Activated CD4-positive, alpha-beta T cell treated with anti-CD3 and anti-CD28 coated beads for 36 hours (primary cell): ENCODE measurements around the gene RBCK1. TPM values are rescaled to one million over a fixed set of nuclear protein-coding genes. Genes with fewer than 3 reads are reported as not detected.

ENCODE experiments used
- ATAC-seq: fragments of 200-7000 bp; cut with Tn5 transposase; one replicate; pipeline ENCODE4 v1.10.0; 2021; ENCODE audit warnings: mild to moderate bottlenecking, moderate library complexity
- CTCF ChIA-PET: fragments of 350-600 bp; sonication (Branson Sonifier 250); formaldehyde crosslinking; loops from one replicate; lab custom pipeline; 2021; ENCODE audit warnings: antibody characterized with exemption; lab: Charles Lee
- POLR2A ChIA-PET: fragments of 350-600 bp; sonication (Branson Sonifier 250); formaldehyde crosslinking; loops from one replicate; lab custom pipeline; 2021; ENCODE audit warnings: antibody characterized with exemption, inconsistent platforms; lab: Charles Lee
- DNase-seq: peaks from one replicate; pipeline ENCODE4 v3.0.0-alpha.2; 2020
- H3K27ac Mint-ChIP-seq: one replicate; pipeline ENCODE4 v1.8.0; 2021; ENCODE audit warnings: mixed read lengths
- H3K27me3 Mint-ChIP-seq: one replicate; pipeline ENCODE4 v1.8.0; 2021; ENCODE audit warnings: mixed read lengths
- H3K36me3 Mint-ChIP-seq: one replicate; pipeline ENCODE4 v1.8.0; 2021; ENCODE audit warnings: low read depth, mixed read lengths
- H3K4me1 Mint-ChIP-seq: one replicate; pipeline ENCODE4 v1.8.0; 2021; ENCODE audit warnings: mixed read lengths
- H3K4me3 Mint-ChIP-seq: one replicate; pipeline ENCODE4 v1.8.0; 2021; ENCODE audit warnings: mild to moderate bottlenecking, moderate library complexity, mixed read lengths
- H3K9me3 Mint-ChIP-seq: one replicate; pipeline ENCODE4 v1.8.0; 2021; ENCODE audit warnings: low read depth, mixed read lengths
- intact Hi-C, 2 experiments: fragments of 100-400 bp; cut with DNase I in 1 of 2; cut with micrococcal nuclease in 1 of 2; formaldehyde crosslinking; loops; one replicate each; pipeline versions ENCODE4 v1.14.2 to v1.15.1; 2022 to 2024; cut with DNase I, micrococcal nuclease
- total RNA-seq, 2 experiments: library from RNA; stranded (reverse); gene quantifications; one replicate each; pipeline ENCODE4 v1.2.3, GENCODE V29; 2021

RBCK1 gene
- total RNA-seq, 2 experiments from 2014 or later: 130 to 149 TPM

DNA sequence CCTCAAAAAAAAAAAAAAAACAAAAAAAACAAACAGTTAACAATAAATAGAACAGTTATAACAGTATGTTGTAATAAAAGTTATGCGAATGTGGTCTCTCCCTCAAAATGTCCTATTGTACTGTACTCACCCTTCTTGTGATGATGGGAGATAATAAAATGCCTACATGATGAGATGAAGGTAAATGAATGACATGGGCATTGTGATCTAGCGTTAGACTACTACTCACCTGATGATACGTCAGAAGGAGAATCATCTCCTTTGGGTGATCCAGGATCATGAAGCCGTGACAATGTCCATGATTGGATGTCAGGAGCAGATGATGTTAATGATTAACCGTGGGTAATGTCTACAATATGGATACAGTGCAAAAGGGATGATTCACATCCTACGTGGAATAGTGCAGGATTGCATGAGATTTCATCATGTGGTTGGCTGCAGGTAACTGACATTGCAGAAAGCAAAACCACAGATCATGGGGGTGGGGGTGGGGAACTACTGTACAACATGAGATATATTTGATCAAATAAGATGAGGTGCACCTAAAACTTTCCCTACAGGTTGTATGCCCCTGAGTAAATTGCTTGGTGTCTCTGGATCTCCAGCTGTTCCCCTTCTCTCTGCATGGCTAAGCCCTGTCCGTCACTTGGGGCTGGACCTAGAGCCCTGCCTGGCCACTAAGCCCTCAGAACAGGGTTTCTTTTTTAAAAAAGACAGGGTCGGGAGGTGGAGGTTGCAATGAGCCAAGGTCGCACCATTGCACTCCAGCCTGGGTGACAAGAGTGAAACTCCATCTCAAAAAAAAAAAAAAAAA, 6.2 kb upstream of the RBCK1 start:
- Mint-ChIP-seq H3K27ac (peak overlapping the region; percentile 88), H3K36me3 (peaks cover 12% of the 10 kb centered on the region), H3K4me3 (peak overlapping the region; percentile 7), H3K27me3 (no peaks in the 10 kb centered on the region), H3K4me1 (peaks cover 21% of the 10 kb centered on the region), H3K9me3 (peaks cover 3% of the 10 kb centered on the region)
- intact Hi-C loops: no loop called here
- POLR2A ChIA-PET: interaction anchor here (0.5 kb wide), 1 partner anchor 14 kb away, joined by 7 read pairs; no protein-coding TSS in a partner anchor
- CTCF ChIA-PET: interaction anchor here (1.3 to 2.3 kb wide), 2 partner anchors 19 to 76 kb away, joined by 3 to 5 read pairs; no protein-coding TSS in a partner anchor
- ATAC-seq: peak; percentile 65
- DNase-seq: peak; percentile 56

DNA sequence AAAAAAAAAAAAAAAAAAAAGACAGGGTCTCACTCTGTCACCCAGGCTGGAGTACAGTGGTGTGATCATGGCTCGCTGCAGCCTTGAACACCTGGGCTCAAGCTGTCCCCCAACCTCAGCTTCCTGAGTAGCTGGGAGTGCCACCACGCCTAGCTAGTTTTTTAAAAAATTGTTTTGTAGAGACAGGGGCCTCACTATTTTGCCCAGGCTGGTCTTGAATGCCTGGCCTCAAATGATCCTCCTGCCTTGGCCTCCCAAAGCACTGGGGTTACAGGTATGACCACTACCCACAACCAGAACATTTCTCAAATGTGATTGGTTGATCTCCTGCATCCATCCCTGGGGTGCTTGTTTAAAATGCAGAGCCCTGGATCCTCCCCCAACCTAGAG, 5.6 kb upstream of the RBCK1 start:
- no peak for DNase-seq
- ChIA-PET CTCF (interaction anchor here (0.9 to 1.3 kb wide), 2 partner anchors 18 to 20 kb away, joined by 3 read pairs; no protein-coding TSS in a partner anchor), POLR2A (interaction anchor here (0.5 kb wide), 1 partner anchor 13 kb away, joined by 7 read pairs; no protein-coding TSS in a partner anchor)
- Mint-ChIP-seq H3K36me3 (peaks cover 9% of the 10 kb centered on the region), H3K9me3 (peaks cover 3% of the 10 kb centered on the region), H3K27me3 (no peaks in the 10 kb centered on the region), H3K4me1 (peaks cover 27% of the 10 kb centered on the region), H3K27ac (no peak overlapping the region), H3K4me3 (no peak overlapping the region)
- ATAC-seq: peak; percentile 5
- intact Hi-C loops: no loop called here

- ChIA-PET CTCF (interaction anchor here (0.5 to 1.3 kb wide), 3 partner anchors 18 to 866 kb away, joined by 3 to 8 read pairs (median 3); no protein-coding TSS in a partner anchor), POLR2A (interaction anchor here (0.5 kb wide), 1 partner anchor 13 kb away, joined by 7 read pairs; no protein-coding TSS in a partner anchor)
- no peaks in the 10 kb centered on the region for H3K27me3 Mint-ChIP-seq
- peaks cover 27% of the 10 kb centered on the region for H3K4me1 Mint-ChIP-seq
- no peak overlapping the region for H3K4me3 Mint-ChIP-seq
- DNase-seq (no peak), ATAC-seq (no peak)
- peak overlapping the region; percentile 82 for H3K27ac Mint-ChIP-seq
- peaks cover 4% of the 10 kb centered on the region for H3K36me3 Mint-ChIP-seq
- H3K9me3 Mint-ChIP-seq: peaks cover 3% of the 10 kb centered on the region
- intact Hi-C loops: no loop called here
Measured at GRCh38 chr20:402898-403581, 5.1 kb upstream of the RBCK1 start.

DNA sequence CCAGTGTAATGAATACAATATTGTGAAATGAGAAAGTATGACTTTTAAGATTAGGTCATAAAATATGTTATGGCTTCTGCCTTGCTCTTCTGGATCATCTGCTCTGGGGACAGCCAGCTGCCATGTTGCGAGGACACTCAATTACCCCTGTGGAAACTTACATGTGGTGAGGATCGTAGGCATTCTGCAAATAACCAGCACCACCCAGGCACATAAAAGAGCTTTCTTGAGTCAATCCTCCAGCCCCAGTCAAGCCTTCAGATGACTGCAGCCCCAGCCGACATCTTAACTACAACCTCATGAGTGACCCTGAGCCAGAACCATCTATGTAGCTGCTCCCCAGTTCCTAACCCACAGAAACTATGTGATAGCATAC, 4.5 kb upstream of the RBCK1 start:
- no peak for DNase-seq
- ChIA-PET POLR2A (no interaction called here), CTCF (interaction anchor here (0.5 kb wide), 1 partner anchor 865 kb away, joined by 8 read pairs; no protein-coding TSS in a partner anchor)
- Mint-ChIP-seq H3K4me1 (peaks cover 27% of the 10 kb centered on the region), H3K4me3 (no peak overlapping the region), H3K27me3 (no peaks in the 10 kb centered on the region), H3K9me3 (peaks cover 3% of the 10 kb centered on the region), H3K27ac (no peak overlapping the region), H3K36me3 (peaks cover 1% of the 10 kb centered on the region)
- intact Hi-C loops: no loop called here
- no peak for ATAC-seq

GRCh38 chr20:404088-404487, 4.0 kb upstream of the RBCK1 start:
- ChIA-PET CTCF (interaction anchor here (0.6 kb wide), 1 partner anchor 24 kb away, joined by 3 read pairs; no protein-coding TSS in a partner anchor), POLR2A (no interaction called here)
- Mint-ChIP-seq H3K36me3 (peaks cover under 1% of the 10 kb centered on the region), H3K9me3 (peaks cover 3% of the 10 kb centered on the region), H3K27ac (no peak overlapping the region), H3K4me1 (peaks cover 27% of the 10 kb centered on the region), H3K4me3 (no peak overlapping the region), H3K27me3 (no peaks in the 10 kb centered on the region)
- intact Hi-C loops: no loop called here
- no peak for ATAC-seq
- DNase-seq: no peak

- ChIA-PET POLR2A (interaction anchor here (0.6 to 1.4 kb wide), 3 partner anchors 8 to 353 kb away, joined by 3 to 5 read pairs (median 3); no protein-coding TSS in a partner anchor), CTCF (interaction anchor here (0.8 to 1.5 kb wide), 7 partner anchors 10 to 83 kb away, joined by 3 to 5 read pairs (median 3); no protein-coding TSS in a partner anchor)
- peaks cover 3% of the 10 kb centered on the region for H3K9me3 Mint-ChIP-seq
- no peaks in the 10 kb centered on the region for H3K27me3 Mint-ChIP-seq
- peak overlapping the region; percentile 78 for H3K4me3 Mint-ChIP-seq
- H3K4me1 Mint-ChIP-seq: peaks cover 42% of the 10 kb centered on the region
- intact Hi-C loops: loop anchor here (1.0 to 5.0 kb wide), 5 partner anchors 26 to 1696 kb away; partner anchors contain the start of genes STK35 (in 1 of the 2) and TRIB3 (in 1 of the 2)
- peak overlapping the region; percentile 87 for H3K27ac Mint-ChIP-seq
- DNase-seq: no peak
- no peak for ATAC-seq
- peaks cover 25% of the 10 kb centered on the region for H3K36me3 Mint-ChIP-seq
Measured at GRCh38 chr20:406200-407132, 1.6 kb upstream of the RBCK1 start.

DNA sequence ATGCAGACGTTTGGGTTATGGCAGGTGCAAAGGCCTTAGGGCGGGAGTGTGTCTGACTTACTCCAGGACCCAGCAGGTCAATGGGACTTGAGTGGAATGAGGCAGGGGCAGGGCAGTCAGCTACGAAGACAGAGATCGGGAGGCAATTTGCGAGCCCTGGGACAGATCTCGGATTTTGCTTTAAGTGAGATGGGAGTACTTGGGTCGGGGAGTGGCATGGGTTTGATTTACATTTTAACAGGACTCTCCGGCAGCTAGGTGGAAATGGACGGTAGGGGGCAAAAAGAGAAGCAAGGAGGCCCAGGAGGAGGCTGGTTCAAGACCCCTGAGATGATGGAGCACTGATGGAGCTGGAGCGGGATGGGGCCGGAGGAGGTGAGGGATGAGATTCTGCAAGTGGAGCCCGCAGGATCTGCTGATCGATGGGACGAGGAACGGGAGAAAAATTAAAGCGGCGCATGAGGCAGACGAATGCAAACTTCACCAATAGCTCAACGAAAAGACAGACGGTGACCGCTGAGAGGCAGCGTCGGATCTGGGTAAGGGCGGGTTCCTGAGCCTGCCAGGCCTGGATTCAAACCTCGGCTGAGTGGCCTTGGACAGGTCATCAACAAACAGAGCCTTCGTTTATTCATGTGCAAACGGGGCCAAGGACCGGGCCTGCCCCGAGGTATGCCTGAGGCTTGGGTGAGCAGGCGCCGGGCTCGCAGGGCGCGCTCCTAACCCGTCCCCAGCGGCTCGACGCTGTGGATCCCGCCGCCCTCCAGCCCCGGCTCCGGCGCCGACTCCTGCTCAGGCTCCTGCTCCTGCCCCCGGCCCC, 756 bp upstream of the RBCK1 start:
- CTCF ChIA-PET: interaction anchor here (0.7 to 1.5 kb wide), 12 partner anchors 9 to 138 kb away, joined by 3 to 7 read pairs (median 3); partner anchors contain the start of genes TBC1D20 and TRIB3
- Mint-ChIP-seq H3K9me3 (peaks cover 8% of the 10 kb centered on the region), H3K4me1 (peaks cover 43% of the 10 kb centered on the region), H3K27ac (peak overlapping the region; percentile 87), H3K36me3 (peaks cover 33% of the 10 kb centered on the region), H3K4me3 (peak overlapping the region; percentile 78), H3K27me3 (no peaks in the 10 kb centered on the region)
- peak; percentile 74 for ATAC-seq
- DNase-seq: peak; percentile 87
- intact Hi-C loops: loop anchor here (1.0 to 5.0 kb wide), 5 partner anchors 27 to 1695 kb away; partner anchors contain the start of genes STK35 (in 1 of the 2) and TRIB3 (in 1 of the 2)
- POLR2A ChIA-PET: interaction anchor here (0.8 to 1.4 kb wide), 3 partner anchors 9 to 31 kb away, joined by 3 to 5 read pairs (median 3); no protein-coding TSS in a partner anchor

DNA sequence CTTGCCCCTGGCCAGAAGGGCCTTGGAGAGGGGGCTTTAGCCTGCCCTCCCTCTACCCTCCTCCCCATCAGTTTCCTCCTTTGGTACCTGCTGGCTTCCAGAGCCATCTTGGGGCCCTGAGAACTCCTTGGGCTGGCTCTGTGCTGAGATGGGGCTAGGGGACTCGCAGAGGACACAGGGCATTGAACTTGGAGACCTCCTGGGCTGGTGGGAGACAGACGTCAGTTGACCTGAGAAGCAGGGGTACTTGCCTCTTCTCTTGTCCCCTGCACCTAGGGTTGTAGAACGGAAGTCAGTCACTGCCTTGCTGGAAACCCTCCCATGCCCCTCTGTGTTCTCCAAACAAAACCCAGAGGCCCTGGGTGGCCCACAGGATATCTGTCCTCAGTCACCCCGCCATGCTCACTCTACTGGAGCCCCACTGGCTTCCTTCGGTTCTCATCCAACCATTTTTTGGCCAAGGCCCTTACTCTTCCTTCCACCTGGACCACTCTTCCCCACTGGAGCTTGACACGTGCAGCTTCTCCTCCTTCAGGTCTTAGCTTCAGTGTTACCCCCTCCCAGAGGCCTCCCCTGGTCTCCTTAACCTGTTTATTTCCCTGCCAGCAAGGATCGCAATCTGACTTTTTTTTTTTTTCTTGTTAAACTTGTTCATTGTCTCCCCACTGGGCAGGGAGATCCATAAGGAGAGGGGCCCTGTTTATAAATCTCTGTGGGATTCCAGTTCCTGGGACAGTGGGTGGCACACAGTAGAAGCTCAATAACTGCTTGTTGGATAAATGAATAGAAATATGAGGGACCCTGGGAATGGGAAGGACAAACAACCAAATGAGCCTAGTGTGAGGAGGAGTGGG, 971 bp downstream of the RBCK1 start:
- Mint-ChIP-seq H3K27me3 (no peaks in the 10 kb centered on the region), H3K36me3 (peaks cover 49% of the 10 kb centered on the region), H3K9me3 (peaks cover 6% of the 10 kb centered on the region), H3K4me3 (peak overlapping the region; percentile 79), H3K27ac (peak overlapping the region; percentile 83), H3K4me1 (peaks cover 52% of the 10 kb centered on the region)
- ChIA-PET CTCF (interaction anchor here (0.6 kb wide), 1 partner anchor 117 kb away, joined by 3 read pairs; no protein-coding TSS in a partner anchor), POLR2A (no interaction called here)
- peak; percentile 52 for DNase-seq
- ATAC-seq: peak; percentile 24
- intact Hi-C loops: loop anchor here (1.0 to 5.0 kb wide), 11 partner anchors 24 to 1693 kb away; partner anchors contain the start of genes TBC1D20 (in 2 of the 2), CSNK2A1 (in 1 of the 2), NRSN2 (in 1 of the 2) and RAD21L1 (in 1 of the 2)
